SU-DHL-6 (cell line): ENCODE data around the gene SAP25.

ENCODE experiments used
- H2AFZ ChIP-seq: fragments of 200-600 bp; sonication (generic); 2 replicates; pipeline ENCODE4 v1.6.1; 2014; ENCODE audit warnings: low read depth, mild to moderate bottlenecking, moderate library complexity, mixed read lengths, antibody characterized with exemption, low read length; ENCODE audit not compliant: severe bottlenecking
- H3F3A ChIP-seq: fragments of 200-600 bp; shearing (Covaris generic); 2 replicates; pipeline ENCODE4 v1.6.0; 2016; ENCODE audit warnings: antibody characterized with exemption, mild to moderate bottlenecking; ENCODE audit not compliant: insufficient read depth
- H3K27ac ChIP-seq: fragments of 200-600 bp; sonication (generic); 2 replicates; pipeline ENCODE4 v1.5.1; 2016; ENCODE audit warnings: low read depth, mild to moderate bottlenecking, low read length, moderate library complexity, mixed read lengths
- H3K27me3 ChIP-seq: fragments of 200-600 bp; sonication (generic), shearing (Covaris generic); 2 replicates; pipeline ENCODE4 v1.6.0; 2014; ENCODE audit warnings: mild to moderate bottlenecking, low read length
- H3K36me3 ChIP-seq: fragments of 200-600 bp; sonication (generic); 2 replicates; pipeline ENCODE4 v1.6.1; 2014; ENCODE audit warnings: mild to moderate bottlenecking, low read length, mixed read lengths
- H3K4me2 ChIP-seq: fragments of 300-600, 200-600 bp; shearing (Covaris generic), sonication (generic); 2 replicates; pipeline ENCODE4 v1.6.0; 2014; ENCODE audit warnings: low read length, low read depth, mild to moderate bottlenecking; ENCODE audit not compliant: poor library complexity, severe bottlenecking
- H3K4me3 ChIP-seq: fragments of 200-600 bp; sonication (generic); 2 replicates; pipeline ENCODE4 v1.5.1; 2014; ENCODE audit warnings: antibody characterized with exemption, low read length, mild to moderate bottlenecking, mixed read lengths; ENCODE audit not compliant: insufficient read depth, poor library complexity, severe bottlenecking
- H3K79me2 ChIP-seq: fragments of 200-600 bp; sonication (generic); 2 replicates; pipeline ENCODE4 v1.6.1; 2014; ENCODE audit warnings: mild to moderate bottlenecking, low read length, moderate library complexity; ENCODE audit not compliant: insufficient read depth
- H3K9ac ChIP-seq: fragments of 200-600 bp; sonication (generic); 2 replicates; pipeline ENCODE4 v1.7.0; 2014; ENCODE audit warnings: mild to moderate bottlenecking, low read length
- H3K9me2 ChIP-seq: fragments of 200-600 bp; sonication (generic); replicated peaks from 2 replicates; pipeline ENCODE4 v1.6.1; 2014; ENCODE audit warnings: low read length; ENCODE audit not compliant: insufficient read depth
- H3K9me3 ChIP-seq: fragments of 200-600 bp; sonication (generic); 2 replicates; pipeline ENCODE4 v1.6.1; 2014; ENCODE audit warnings: low read length, mixed read lengths; ENCODE audit not compliant: insufficient read depth
- H4K20me1 ChIP-seq: fragments of 200-600 bp; sonication (generic); 2 replicates; pipeline ENCODE4 v1.6.1; 2014; ENCODE audit warnings: low read depth, mild to moderate bottlenecking, antibody characterized with exemption, low read length, moderate library complexity, mixed read lengths
- CTCF ChIP-seq: fragments of 200-600 bp; sonication (generic); IDR thresholded peaks from one replicate; pipeline ENCODE4 v1.5.1; 2017; ENCODE audit warnings: antibody characterized with exemption, mild to moderate bottlenecking, low read length, moderate library complexity; ENCODE audit not compliant: insufficient read depth, poor library complexity, severe bottlenecking
- EZH2phosphoT487 ChIP-seq: fragments of 200-600 bp; sonication (generic), shearing (Covaris generic); conservative IDR thresholded peaks from 2 replicates; pipeline ENCODE4 v1.6.1; 2018; ENCODE audit warnings: mild to moderate bottlenecking, antibody characterized with exemption, low read length, moderate library complexity, mixed read lengths

SAP25 gene

GRCh38 chr7:100604028-100604975 lies 30.6 kb upstream of the SAP25 start:
- H3K9me3 ChIP-seq, result no peaks in the 10 kb centered on the region
- H3K9me2 ChIP-seq, result no peaks in the 10 kb centered on the region
- H3K27me3 ChIP-seq, result no peaks in the 10 kb centered on the region
- H3K4me3 ChIP-seq, result peak overlapping the region; percentile 54
- H4K20me1 ChIP-seq, result no peaks in the 10 kb centered on the region
- H3K4me2 ChIP-seq, result peak overlapping the region; percentile 71
- peak overlapping the region; percentile 80 for H2AFZ ChIP-seq
- no peaks in the 10 kb centered on the region for H3F3A ChIP-seq
- no peaks in the 10 kb centered on the region for H3K36me3 ChIP-seq
- peak overlapping the region; percentile 4; the same call in 1 of the 2 replicates for H3K27ac ChIP-seq
- no peaks in the 10 kb centered on the region for H3K79me2 ChIP-seq
- peak overlapping the region; percentile 58 for H3K9ac ChIP-seq
- peak; percentile 92 for TF ChIP-seq CTCF
- no peak for TF ChIP-seq EZH2phosphoT487

GRCh38 chr7:100603726-100604027 lies 30.0 kb upstream of the SAP25 start:
- no peaks in the 10 kb centered on the region for H4K20me1 ChIP-seq
- no peaks in the 10 kb centered on the region for H3K9me3 ChIP-seq
- peak overlapping the region; percentile 67 for H2AFZ ChIP-seq
- peak overlapping the region; percentile 51 for H3K4me2 ChIP-seq
- TF ChIP-seq CTCF (no peak), EZH2phosphoT487 (no peak)
- H3F3A ChIP-seq, result no peaks in the 10 kb centered on the region
- no peaks in the 10 kb centered on the region for H3K27me3 ChIP-seq
- no peaks in the 10 kb centered on the region for H3K9me2 ChIP-seq
- peak overlapping the region; percentile 58; the same call in 1 of the 2 replicates for H3K9ac ChIP-seq
- H3K27ac ChIP-seq, result no peak overlapping the region
- H3K36me3 ChIP-seq, result no peaks in the 10 kb centered on the region
- no peaks in the 10 kb centered on the region for H3K79me2 ChIP-seq
- peak overlapping the region; percentile 30 for H3K4me3 ChIP-seq

- Histone ChIP-seq H4K20me1 (no peaks in the 10 kb centered on the region), H3K27ac (no peak overlapping the region)
Observed at GRCh38 chr7:100602889-100603725, 29.4 kb upstream of the SAP25 start.

More at GRCh38 chr7:100602889-100603725, 29.4 kb upstream of the SAP25 start:
- Histone ChIP-seq H3K9me3 (no peaks in the 10 kb centered on the region), H3K9ac (peak overlapping the region; percentile 58; the same call in 1 of the 2 replicates), H3K27me3 (no peaks in the 10 kb centered on the region), H3K4me2 (peak overlapping the region; percentile 51), H2AFZ (peak overlapping the region; percentile 67), H3K36me3 (no peaks in the 10 kb centered on the region), H3K79me2 (no peaks in the 10 kb centered on the region), H3K9me2 (no peaks in the 10 kb centered on the region), H3K4me3 (no peak overlapping the region), H3F3A (no peaks in the 10 kb centered on the region)
- TF ChIP-seq CTCF (no peak), EZH2phosphoT487 (no peak)
